ENCODE data around the gene CDH12.
"Not testable (repeated sequence)": the region's sequence is repeated elsewhere in the genome, so short reads cannot be mapped to it uniquely, and the experiment has no call there.

The CDH12 gene

DNA sequence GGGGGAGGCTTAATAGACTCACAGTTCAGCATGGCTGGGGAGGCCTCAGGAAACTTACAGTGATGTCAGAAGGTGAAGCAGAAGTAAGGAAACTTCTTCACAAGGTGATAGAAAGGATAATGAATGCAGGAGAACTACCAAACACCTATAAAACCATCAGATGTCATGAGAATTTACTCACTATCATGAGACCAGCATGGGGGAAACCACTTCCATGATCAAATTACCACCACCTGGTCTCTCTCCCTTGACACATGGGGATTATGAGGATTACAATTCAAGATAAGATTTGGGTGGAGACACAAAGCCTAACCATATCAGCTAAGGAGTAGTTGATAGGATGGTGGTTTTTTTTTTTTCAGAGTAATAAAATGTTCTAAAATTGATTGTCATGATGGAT lies 201.8 kb downstream of the CDH12 start:
- TF ChIP-seq GATA1 (IDR thresholded peaks at IDR 0.05; ENCODE audit: low read depth, low read length) (no peak), POLR2A (IDR thresholded peaks at IDR 0.05; ENCODE audit: low read length) (no peak)
- no peak for DNase-seq

DNA sequence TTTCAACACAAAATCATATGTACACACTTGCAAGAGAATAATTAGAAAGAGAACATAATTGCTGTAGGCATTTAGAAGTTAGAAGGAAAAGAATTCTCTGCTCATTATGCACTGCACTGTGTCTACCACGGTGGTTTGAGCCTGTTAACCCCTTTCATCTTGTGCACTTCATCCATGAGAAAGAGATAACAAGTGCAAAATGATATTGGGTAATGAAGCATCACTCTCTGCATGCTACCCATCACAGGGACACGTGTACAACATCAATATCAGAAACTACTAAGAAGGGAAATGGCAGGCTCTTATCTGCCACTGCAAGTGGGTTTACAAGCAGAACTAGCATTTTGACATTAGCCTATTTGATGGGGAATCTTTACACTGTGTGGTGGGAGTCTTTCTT lies 202.6 kb downstream of the CDH12 start:
- DNase-seq = no peak
- TF ChIP-seq GATA1 (IDR thresholded peaks at IDR 0.05; ENCODE audit: low read depth, low read length) (no peak), POLR2A (IDR thresholded peaks at IDR 0.05; ENCODE audit: low read length) (no peak)

DNA sequence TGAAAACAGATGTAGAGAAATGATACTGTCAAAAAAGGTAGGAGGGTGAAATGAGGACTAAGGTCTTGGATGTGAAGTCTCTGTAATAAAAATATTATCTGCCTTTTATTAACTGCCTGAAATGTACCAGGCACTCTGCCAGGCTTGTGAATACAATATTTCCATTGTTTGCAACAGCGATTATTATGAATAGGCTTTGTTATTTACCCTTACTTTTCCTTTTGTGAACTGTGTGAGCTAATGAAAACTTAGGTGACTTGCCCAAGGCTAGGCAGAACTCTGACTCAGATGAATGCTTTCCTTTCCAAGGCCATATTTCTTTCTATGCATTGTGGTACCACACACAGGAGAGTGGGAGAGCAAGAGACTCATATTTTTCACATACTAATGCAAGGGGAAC lies 204.1 kb downstream of the CDH12 start:
- no peak for DNase-seq

DNA sequence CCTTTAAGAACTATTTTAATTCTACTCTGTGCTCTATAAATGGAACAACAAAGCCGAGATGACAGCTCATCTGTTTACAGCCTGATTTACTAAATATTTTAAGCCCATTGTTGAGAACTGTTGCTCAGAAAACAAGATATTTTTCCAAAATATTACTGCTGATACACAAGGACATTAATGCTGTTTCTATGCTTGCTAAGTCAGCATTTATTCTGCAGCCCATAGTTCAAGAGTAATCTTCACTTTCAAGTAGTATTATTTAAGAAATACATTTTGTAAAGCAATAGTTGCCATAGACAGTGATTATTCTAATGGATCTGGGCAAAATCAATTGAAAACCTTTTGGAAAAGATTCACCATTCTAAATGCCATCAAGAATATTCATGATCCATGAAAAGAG lies 208.3 kb downstream of the CDH12 start:
- no peak for DNase-seq
- no peak for TF ChIP-seq GATA1 (IDR thresholded peaks at IDR 0.05; ENCODE audit: low read depth, low read length)
- no peak for TF ChIP-seq POLR2A (IDR thresholded peaks at IDR 0.05; ENCODE audit: low read length)

More for the DNA sequence above, 204.1 kb downstream of the CDH12 start:
- TF ChIP-seq GATA1 (IDR thresholded peaks at IDR 0.05; ENCODE audit: low read depth, low read length) = no peak
- no peak for TF ChIP-seq POLR2A (IDR thresholded peaks at IDR 0.05; ENCODE audit: low read length)

DNA sequence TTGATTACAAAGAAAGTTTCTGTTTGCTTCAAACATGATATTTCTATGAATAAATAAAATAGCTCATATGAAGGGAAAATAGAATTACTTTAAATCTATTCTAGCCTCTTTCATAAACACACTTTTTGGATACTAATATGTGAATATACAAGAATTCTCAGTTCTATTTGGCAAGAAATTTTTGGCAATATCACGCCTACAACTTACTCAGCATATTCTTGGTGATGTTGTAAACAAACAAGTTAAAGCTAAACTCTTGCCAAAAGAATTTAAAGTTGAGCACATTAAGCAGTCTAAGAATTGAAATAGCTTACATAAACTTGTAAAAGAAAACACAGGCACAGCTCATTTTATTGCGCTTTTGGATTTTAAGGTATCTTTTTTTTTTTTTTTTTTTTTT lies 209.8 kb downstream of the CDH12 start:
- no peak for DNase-seq
- TF ChIP-seq GATA1 (IDR thresholded peaks at IDR 0.05; ENCODE audit: low read depth, low read length) (no peak), POLR2A (IDR thresholded peaks at IDR 0.05; ENCODE audit: low read length) (no peak)

DNA sequence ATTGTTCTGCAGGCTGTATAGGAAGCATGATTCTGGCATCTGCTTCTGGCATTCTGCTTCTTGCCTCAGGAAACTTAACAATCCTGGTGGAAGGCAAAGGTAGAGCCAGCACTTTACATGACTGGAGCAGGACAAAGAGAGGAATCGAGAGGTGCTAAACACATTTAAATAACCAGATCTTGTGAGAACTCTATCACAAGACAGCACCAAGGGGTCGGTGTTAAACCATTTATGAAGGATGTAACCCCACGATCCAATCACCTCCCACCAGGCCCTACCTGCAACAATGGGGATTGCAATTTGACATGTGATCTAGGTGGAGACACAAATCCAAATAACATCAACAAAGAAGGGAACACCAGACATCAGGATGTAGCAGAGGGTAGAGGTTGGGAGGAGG lies 221.5 kb downstream of the CDH12 start:
- DNase-seq = no peak

DNA sequence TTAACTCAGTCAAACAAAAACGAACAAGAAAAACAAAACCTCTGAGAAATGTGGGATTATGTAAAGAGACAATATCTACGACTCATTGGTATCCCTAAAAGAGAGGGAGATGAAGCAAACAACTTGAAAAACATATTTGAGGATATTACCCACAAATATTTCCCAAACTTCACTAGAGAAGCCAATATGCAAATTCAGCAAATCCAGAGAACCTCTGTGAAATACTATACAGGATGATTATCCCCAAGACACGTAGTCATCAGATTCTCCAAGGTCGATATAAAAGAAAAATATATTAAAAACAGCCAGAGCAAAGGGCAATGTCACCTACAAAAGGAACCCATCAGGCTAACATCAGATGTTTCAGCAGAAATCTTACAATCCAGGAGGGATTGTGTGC lies 226.1 kb downstream of the CDH12 start:
- DNase-seq = no peak
- TF ChIP-seq GATA1 (IDR thresholded peaks at IDR 0.05; ENCODE audit: low read depth, low read length) (no peak), POLR2A (IDR thresholded peaks at IDR 0.05; ENCODE audit: low read length) (no peak)

More for the DNA sequence above, 221.5 kb downstream of the CDH12 start:
- TF ChIP-seq POLR2A (IDR thresholded peaks at IDR 0.05; ENCODE audit: low read length) = no peak
- TF ChIP-seq GATA1 (IDR thresholded peaks at IDR 0.05; ENCODE audit: low read depth, low read length) = no peak

DNA sequence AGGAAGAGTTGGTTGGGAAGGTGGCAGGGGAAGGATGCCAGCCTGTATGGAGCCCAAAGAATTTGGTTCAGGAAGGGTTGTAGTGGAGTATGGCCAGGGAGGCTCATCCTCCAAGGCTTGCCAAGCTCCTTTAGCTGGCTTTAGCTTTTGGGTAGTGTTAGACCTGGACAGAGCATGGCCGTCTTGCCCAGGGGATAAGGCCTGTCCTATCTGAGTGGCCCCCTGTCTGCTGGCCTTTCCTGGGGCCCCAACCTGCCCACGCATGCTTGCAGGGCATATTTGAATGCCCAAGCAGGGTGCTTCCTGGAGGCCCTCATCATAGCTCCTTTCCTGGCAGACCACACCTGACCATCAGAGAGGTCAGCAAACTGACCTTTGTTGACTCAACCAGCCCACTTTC lies 227.7 kb downstream of the CDH12 start:
- TF ChIP-seq POLR2A (IDR thresholded peaks at IDR 0.05; ENCODE audit: low read length) (no peak), GATA1 (IDR thresholded peaks at IDR 0.05; ENCODE audit: low read depth, low read length) (no peak)
- DNase-seq = no peak

DNA sequence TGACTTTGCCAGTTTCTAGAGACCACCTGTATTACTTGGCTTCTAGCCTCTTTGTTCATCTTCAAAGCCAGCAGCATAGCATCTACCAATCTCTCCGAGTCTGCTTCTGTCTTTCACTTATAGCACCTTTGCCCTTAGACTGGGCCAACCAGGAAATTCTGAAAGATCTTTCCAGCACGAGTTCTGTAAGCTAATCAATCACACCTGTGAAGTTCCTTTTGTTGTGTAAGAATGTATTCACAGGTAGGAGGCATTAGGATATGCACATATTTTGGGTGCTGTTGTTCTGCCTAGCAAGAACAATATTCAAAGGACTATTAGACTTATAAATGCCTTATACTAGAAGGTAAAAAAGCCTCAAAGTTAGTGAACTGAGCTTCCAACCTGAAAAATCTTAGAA lies 232.1 kb downstream of the CDH12 start:
- no peak for TF ChIP-seq GATA1 (IDR thresholded peaks at IDR 0.05; ENCODE audit: low read depth, low read length)
- no peak for TF ChIP-seq POLR2A (IDR thresholded peaks at IDR 0.05; ENCODE audit: low read length)
- DNase-seq = no peak

DNA sequence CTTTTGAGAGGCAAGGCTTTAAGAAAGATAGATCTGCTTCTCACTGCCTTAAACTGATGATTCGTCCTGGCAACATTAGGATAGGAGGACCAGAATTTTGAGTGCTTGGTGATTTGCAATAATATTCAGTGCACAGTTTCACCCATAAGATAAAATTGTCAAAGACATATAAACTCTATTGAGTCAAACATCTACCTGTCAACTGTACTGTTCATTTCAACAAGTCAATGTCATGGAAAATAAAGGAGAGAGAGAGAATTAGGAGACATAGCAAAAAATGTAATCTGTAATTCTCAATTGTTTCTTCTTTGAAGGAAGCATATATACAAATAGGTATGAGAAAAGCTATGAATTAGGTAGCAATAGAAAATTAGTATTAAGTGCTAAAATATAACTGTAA lies 237.2 kb downstream of the CDH12 start:
- DNase-seq = no peak
- TF ChIP-seq GATA1 (IDR thresholded peaks at IDR 0.05; ENCODE audit: low read depth, low read length) (no peak), POLR2A (IDR thresholded peaks at IDR 0.05; ENCODE audit: low read length) (no peak)

DNA sequence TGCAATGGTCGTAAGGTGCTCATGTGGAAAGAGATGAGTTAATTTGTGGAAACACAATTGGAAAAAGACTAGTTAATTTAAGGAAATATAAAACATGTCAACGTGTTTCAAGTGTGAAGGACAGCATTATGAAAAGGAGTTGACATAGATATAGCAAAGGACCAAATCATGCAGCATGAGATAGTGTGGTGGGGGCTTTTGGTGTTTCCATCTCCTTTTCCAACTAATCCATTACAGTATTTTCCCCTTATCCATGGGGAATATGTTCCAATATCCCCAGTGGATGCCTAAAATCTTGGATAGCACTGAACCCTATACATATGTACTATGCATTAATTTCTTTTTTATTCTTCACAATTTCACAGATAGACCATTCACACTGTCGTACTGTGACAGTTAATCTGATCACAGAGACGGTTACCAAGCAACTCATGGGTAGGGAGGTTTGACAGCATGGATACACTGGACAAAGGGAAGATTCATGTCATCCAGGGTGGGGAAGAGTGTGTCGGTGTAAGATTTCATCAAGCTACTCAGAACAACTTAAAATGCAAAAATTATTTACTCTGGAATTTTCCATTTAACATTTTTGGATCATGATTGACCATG lies 238.6 kb downstream of the CDH12 start:
- no peak for TF ChIP-seq POLR2A (IDR thresholded peaks at IDR 0.05; ENCODE audit: low read length)
- no peak for TF ChIP-seq GATA1 (IDR thresholded peaks at IDR 0.05; ENCODE audit: low read depth, low read length)
- no peak for DNase-seq

DNA sequence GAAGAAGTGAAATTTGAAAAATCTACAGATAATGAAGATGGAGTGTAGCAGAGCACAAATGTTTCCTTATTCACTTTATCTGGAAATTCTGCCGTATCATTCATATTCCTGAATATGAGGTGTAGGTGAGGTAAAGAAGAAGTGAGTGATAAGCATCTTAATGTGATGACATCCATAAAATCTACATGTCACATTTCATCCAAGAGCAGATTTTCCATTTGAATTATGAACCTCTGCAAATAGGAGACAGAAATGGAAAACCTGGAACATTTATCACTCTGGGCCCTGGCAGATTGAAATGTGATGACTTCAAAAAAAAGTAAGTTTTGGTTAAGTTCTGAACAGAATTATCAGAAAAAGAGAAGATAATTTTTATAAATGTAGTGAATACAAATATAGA lies 240.2 kb downstream of the CDH12 start:
- DNase-seq = no peak
- no peak for TF ChIP-seq GATA1 (IDR thresholded peaks at IDR 0.05; ENCODE audit: low read depth, low read length)
- TF ChIP-seq POLR2A (IDR thresholded peaks at IDR 0.05; ENCODE audit: low read length) = no peak

DNA sequence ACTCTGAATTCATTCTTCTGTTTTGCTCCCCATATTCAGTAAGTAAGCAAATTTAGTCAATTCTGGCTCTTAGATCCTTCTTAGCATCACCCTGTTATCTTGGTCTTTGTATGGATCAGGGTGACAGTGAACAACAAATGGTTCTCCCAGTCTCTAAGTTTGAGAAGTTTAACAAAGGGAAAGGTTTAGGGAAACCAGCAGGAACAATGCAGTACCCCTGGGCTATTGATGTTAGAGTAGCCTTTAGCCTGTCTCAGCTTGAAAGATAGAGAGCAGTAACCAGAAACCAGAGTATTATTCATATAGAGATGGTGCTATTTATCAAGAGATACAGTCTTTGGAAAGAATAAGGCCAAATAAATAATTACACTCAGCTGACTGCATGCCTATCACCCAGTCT lies 241.8 kb downstream of the CDH12 start:
- TF ChIP-seq POLR2A (IDR thresholded peaks at IDR 0.05; ENCODE audit: low read length) (no peak), GATA1 (IDR thresholded peaks at IDR 0.05; ENCODE audit: low read depth, low read length) (no peak)

DNA sequence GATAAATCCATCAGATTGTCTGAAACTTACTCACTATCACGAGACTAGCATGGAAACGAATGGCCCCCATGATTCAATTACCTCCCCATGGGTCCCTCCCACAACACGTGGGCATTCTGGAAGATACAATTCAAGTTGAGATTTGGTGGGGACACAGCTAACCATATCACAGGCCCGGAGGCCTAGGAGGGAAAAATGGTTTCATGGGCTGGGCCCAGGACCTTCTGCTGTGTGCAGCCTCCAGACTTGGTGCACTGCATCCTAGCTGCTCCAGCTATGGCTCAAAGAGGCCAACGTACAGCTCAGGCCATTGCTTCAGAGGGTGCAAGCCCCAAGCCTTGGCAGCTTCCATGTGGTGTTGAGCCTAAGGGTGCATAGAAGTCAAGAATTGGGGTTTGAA lies 245.6 kb downstream of the CDH12 start:
- DNase-seq = not testable (repeated sequence)

More for the DNA sequence above, 241.8 kb downstream of the CDH12 start:
- DNase-seq = no peak

DNA sequence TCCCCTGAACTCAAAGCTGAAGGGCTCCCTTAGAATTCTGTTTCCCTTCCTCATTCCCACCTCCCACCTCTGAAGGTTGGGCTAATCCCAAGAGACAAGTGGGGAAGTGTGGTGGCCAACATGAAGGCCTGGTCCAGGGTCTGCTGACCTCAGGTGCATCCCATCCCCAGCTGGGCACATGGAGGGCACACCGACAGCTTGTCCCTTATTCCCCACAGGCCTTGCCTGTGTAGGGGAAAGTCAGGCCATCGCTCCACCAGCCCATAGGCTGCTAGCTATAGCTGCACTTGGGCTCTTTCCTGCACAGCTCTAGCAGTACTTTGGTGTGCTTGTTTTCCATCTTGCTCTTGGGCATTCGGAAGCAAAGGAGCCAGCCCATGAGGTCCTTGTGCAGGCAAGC lies 247.7 kb downstream of the CDH12 start:
- no peak for TF ChIP-seq GATA1 (IDR thresholded peaks at IDR 0.05; ENCODE audit: low read depth, low read length)
- no peak for DNase-seq

DNA sequence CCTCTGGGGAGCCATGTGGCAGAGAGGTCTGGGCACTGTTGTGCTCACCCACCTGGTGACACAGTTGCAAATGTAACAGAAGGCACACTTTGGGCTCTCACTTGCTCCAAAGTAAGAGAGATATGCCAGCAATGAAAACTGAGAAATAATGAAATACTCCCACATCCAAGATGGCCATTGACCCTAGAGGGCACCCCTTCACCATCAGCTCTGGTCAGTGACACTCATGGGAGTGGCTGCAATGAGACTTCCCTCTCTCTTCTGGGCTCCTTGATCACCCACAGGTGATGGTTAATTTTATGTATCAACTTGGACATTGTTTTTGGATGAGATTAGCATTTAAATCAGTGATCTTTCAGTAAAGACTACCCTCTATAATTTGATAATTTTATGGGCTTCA lies 248.4 kb downstream of the CDH12 start:
- TF ChIP-seq GATA1 (IDR thresholded peaks at IDR 0.05; ENCODE audit: low read depth, low read length) (no peak), POLR2A (IDR thresholded peaks at IDR 0.05; ENCODE audit: low read length) (no peak)
- DNase-seq = no peak

All from erythroblast (primary cell).